Measurements from ENCODE around the gene COL17A1.

The COL17A1 gene

GRCh38 chr10:104066945-104067344 is 18.7 kb downstream of the COL17A1 start:
- Histone ChIP-seq H3K27ac (ENCODE audit: low read length) (no peak overlapping the region), H3K36me3 (ENCODE audit: insufficient read depth, low read length) (no peaks in the 10 kb centered on the region), H3K27me3 (ENCODE audit: insufficient read depth, low read length, poor library complexity) (peaks cover 15% of the 10 kb centered on the region), H3K9ac (ENCODE audit: low read depth, low read length) (no peak overlapping the region), H2AFZ (ENCODE audit: low read depth, low read length) (no peak overlapping the region), H3K4me3 (ENCODE audit: low read depth in 1 of 2, low read length in 2 of 2) (no peak overlapping the region), H4K20me1 (ENCODE audit: insufficient read depth, low read length) (no peaks in the 10 kb centered on the region; the same call in 1 of the 2 replicates), H3K4me1 (ENCODE audit: insufficient read depth, low read length) (no peaks in the 10 kb centered on the region), H3K79me2 (ENCODE audit: insufficient read depth, low read length) (no peaks in the 10 kb centered on the region), H3K4me2 (ENCODE audit: insufficient read depth, low read length) (no peak overlapping the region), H3K9me3 (ENCODE audit: insufficient read depth, low read length, severe bottlenecking) (no peaks in the 10 kb centered on the region)
- ATAC-seq (ENCODE audit: insufficient read depth, low read depth): no peak
- no peak for TF ChIP-seq EZH2 (IDR thresholded peaks at IDR 0.05; ENCODE audit: borderline replicate concordance, low read depth, low read length, severe bottlenecking)
- TF ChIP-seq CTCF (IDR thresholded peaks at IDR 0.05; ENCODE audit: borderline replicate concordance, extremely low read depth, low read length, poor library complexity, severe bottlenecking): no peak
- DNase-seq: no peak

GRCh38 chr10:104065748-104066147 is 19.9 kb downstream of the COL17A1 start:
- Histone ChIP-seq H3K4me1 (ENCODE audit: insufficient read depth, low read length) (no peaks in the 10 kb centered on the region), H2AFZ (ENCODE audit: low read depth, low read length) (no peak overlapping the region), H3K4me3 (ENCODE audit: low read depth in 1 of 2, low read length in 2 of 2) (no peak overlapping the region), H3K27me3 (ENCODE audit: insufficient read depth, low read length, poor library complexity) (peaks cover 9% of the 10 kb centered on the region), H3K27ac (ENCODE audit: low read length) (no peak overlapping the region), H3K9me3 (ENCODE audit: insufficient read depth, low read length, severe bottlenecking) (no peaks in the 10 kb centered on the region), H4K20me1 (ENCODE audit: insufficient read depth, low read length) (no peaks in the 10 kb centered on the region), H3K9ac (ENCODE audit: low read depth, low read length) (no peak overlapping the region), H3K79me2 (ENCODE audit: insufficient read depth, low read length) (no peaks in the 10 kb centered on the region), H3K36me3 (ENCODE audit: insufficient read depth, low read length) (no peaks in the 10 kb centered on the region), H3K4me2 (ENCODE audit: insufficient read depth, low read length) (no peak overlapping the region)
- TF ChIP-seq EZH2 (IDR thresholded peaks at IDR 0.05; ENCODE audit: borderline replicate concordance, low read depth, low read length, severe bottlenecking): no peak
- DNase-seq (no peak), ATAC-seq (ENCODE audit: insufficient read depth, low read depth) (no peak)

- H3K9ac ChIP-seq (ENCODE audit: low read depth, low read length): no peak overlapping the region
- no peaks in the 10 kb centered on the region for H4K20me1 ChIP-seq (ENCODE audit: insufficient read depth, low read length)
- H3K4me1 ChIP-seq (ENCODE audit: insufficient read depth, low read length): no peaks in the 10 kb centered on the region
- H3K36me3 ChIP-seq (ENCODE audit: insufficient read depth, low read length): no peaks in the 10 kb centered on the region
- no peak overlapping the region for H3K4me2 ChIP-seq (ENCODE audit: insufficient read depth, low read length)
- no peaks in the 10 kb centered on the region for H3K79me2 ChIP-seq (ENCODE audit: insufficient read depth, low read length)
- H3K27me3 ChIP-seq (ENCODE audit: insufficient read depth, low read length, poor library complexity): peaks cover 2% of the 10 kb centered on the region
- H3K9me3 ChIP-seq (ENCODE audit: insufficient read depth, low read length, severe bottlenecking): no peaks in the 10 kb centered on the region
- H2AFZ ChIP-seq (ENCODE audit: low read depth, low read length): no peak overlapping the region
- H3K4me3 ChIP-seq (ENCODE audit: low read depth in 1 of 2, low read length in 2 of 2): no peak overlapping the region
- no peak overlapping the region for H3K27ac ChIP-seq (ENCODE audit: low read length)
- DNase-seq: no peak
- TF ChIP-seq EZH2 (IDR thresholded peaks at IDR 0.05; ENCODE audit: borderline replicate concordance, low read depth, low read length, severe bottlenecking) (no peak), CTCF (IDR thresholded peaks at IDR 0.05; ENCODE audit: borderline replicate concordance, extremely low read depth, low read length, poor library complexity, severe bottlenecking) (no peak)
- no peak for ATAC-seq (ENCODE audit: insufficient read depth, low read depth)
Observed at GRCh38 chr10:104061196-104061595, 24.5 kb downstream of the COL17A1 start.

GRCh38 chr10:104059364-104059763 is 26.3 kb downstream of the COL17A1 start:
- no peaks in the 10 kb centered on the region for H4K20me1 ChIP-seq (ENCODE audit: insufficient read depth, low read length)
- no peak for TF ChIP-seq CTCF (IDR thresholded peaks at IDR 0.05; ENCODE audit: borderline replicate concordance, extremely low read depth, low read length, poor library complexity, severe bottlenecking)
- no peak for TF ChIP-seq EZH2 (IDR thresholded peaks at IDR 0.05; ENCODE audit: borderline replicate concordance, low read depth, low read length, severe bottlenecking)
- ATAC-seq (ENCODE audit: insufficient read depth, low read depth) (no peak), DNase-seq (no peak)
- no peak overlapping the region for H3K4me2 ChIP-seq (ENCODE audit: insufficient read depth, low read length)
- H3K4me3 ChIP-seq (ENCODE audit: low read depth in 1 of 2, low read length in 2 of 2): no peak overlapping the region
- H3K9me3 ChIP-seq (ENCODE audit: insufficient read depth, low read length, severe bottlenecking): no peaks in the 10 kb centered on the region
- no peak overlapping the region for H3K27ac ChIP-seq (ENCODE audit: low read length)
- H3K4me1 ChIP-seq (ENCODE audit: insufficient read depth, low read length): no peaks in the 10 kb centered on the region
- H2AFZ ChIP-seq (ENCODE audit: low read depth, low read length): no peak overlapping the region
- H3K9ac ChIP-seq (ENCODE audit: low read depth, low read length): no peak overlapping the region
- no peaks in the 10 kb centered on the region for H3K79me2 ChIP-seq (ENCODE audit: insufficient read depth, low read length)
- H3K36me3 ChIP-seq (ENCODE audit: insufficient read depth, low read length): no peaks in the 10 kb centered on the region
- H3K27me3 ChIP-seq (ENCODE audit: insufficient read depth, low read length, poor library complexity): peaks cover 2% of the 10 kb centered on the region

Measured in DND-41 (cell line).